Kidney (tissue), 14 donors: ENCODE results near the gene SLC25A39. TPM values are rescaled to one million over a fixed set of nuclear protein-coding genes. Genes with fewer than 3 reads are reported as not detected.

Source experiments
- DNase-seq, 5 donors: peaks; one replicate each; pipeline ENCODE4 v3.0.0-alpha.2; 2013 to 2020
- FAIRE-seq: peaks from 2 replicates; lab custom pipeline; 2012; peaks lifted over from hg19 to GRCh38; lab: Jason Lieb, UNC
- H3K27ac ChIP-seq, 2 donors: one replicate each; pipeline ENCODE4 v1.7.0; 2013; ENCODE audit warnings: low read depth in 2 of 2, low read length in 2 of 2, inconsistent platforms in 1 of 2
- H3K27me3 ChIP-seq: one replicate; pipeline ENCODE4 v1.7.1; 2013; ENCODE audit warnings: low read length, inconsistent platforms; ENCODE audit not compliant: control insufficient read depth, insufficient read depth
- H3K36me3 ChIP-seq, 3 donors: one replicate each; pipeline versions ENCODE4 v1.7.0 to v1.7.1; 2013; ENCODE audit warnings: low read length in 3 of 3, control low read depth in 1 of 3, inconsistent platforms in 1 of 3; ENCODE audit not compliant: insufficient read depth in 3 of 3, control insufficient read depth in 2 of 3
- H3K4me1 ChIP-seq, 3 donors: one replicate each; pipeline versions ENCODE4 v1.7.0 to v1.7.1; 2013; ENCODE audit warnings: low read length in 3 of 3, inconsistent platforms in 1 of 3, low read depth in 1 of 3; ENCODE audit not compliant: control insufficient read depth in 2 of 3, insufficient read depth in 2 of 3
- H3K4me3 ChIP-seq, 3 donors: one replicate each; pipeline versions ENCODE4 v1.7.0 to v1.8.1; 2013; ENCODE audit warnings: low read length in 3 of 3, control low read depth in 1 of 3, inconsistent platforms in 1 of 3
- H3K9ac ChIP-seq, 3 donors: one replicate each; pipeline versions ENCODE4 v1.7.0 to v1.7.1; 2013; ENCODE audit warnings: low read length in 3 of 3, control low read depth in 1 of 3, inconsistent platforms in 1 of 3
- H3K9me3 ChIP-seq, 3 donors: one replicate each; pipeline versions ENCODE4 v1.7.0 to v1.7.1; 2013; ENCODE audit warnings: low read length in 3 of 3, control low read depth in 1 of 3, inconsistent platforms in 1 of 3; ENCODE audit not compliant: control insufficient read depth in 2 of 3, insufficient read depth in 1 of 3
- CTCF ChIP-seq: IDR thresholded peaks from 3 replicates; pipeline ENCODE4 v1.5.1; 2012; ENCODE audit warnings: mild to moderate bottlenecking, moderate library complexity, borderline replicate concordance; ENCODE audit not compliant: insufficient read depth; ENCODE audit errors: extremely low read depth
- intact Hi-C: fragments of 100-400 bp; cut with DNase I; formaldehyde crosslinking; loops from one replicate; pipeline ENCODE4 v1.11.1; 2022
- polyA plus RNA-seq: library from polyadenylated mRNA; stranded (reverse); fragments of 350-450 nt; fragmentation: Illumina TruSeq; extraction: RNeasy Lipid Tissue Mini Kit (QIAGEN cat#74804); gene quantifications from one replicate; pipeline ENCODE4 v1.2.3, GENCODE V29; 2014; ENCODE audit warnings: low read depth, low replicate concordance; ENCODE audit not compliant: insufficient read depth
- total RNA-seq: library from RNA; stranded (reverse); fragmentation: NEBNext Ultra II Directional; extraction: Animal tissue kit (Norgen Biotek cat#: 25700); gene quantifications from one replicate; pipeline ENCODE4 v1.2.1, GENCODE V29; 2021
- donor health status: control.
- donor health status: control.
- donor health status: control.
- donor health status: control.
- donor health status: control.
- donor health status: DM: yes; HTN: yes; CAD: no.
- donor health status: Normal renal cell carcinoma (clear cell type).

SLC25A39 gene
- total and polyA plus RNA-seq, 2 donors from 2014 or later = 107 to 389 TPM

- intact Hi-C loops = no loop called here
- DNase-seq (peak in 1 of 5 donors; percentile 56), FAIRE-seq (no peak)
- no peak for TF ChIP-seq CTCF
- no peaks in the 10 kb centered on the region for H3K27me3 ChIP-seq
- no peak overlapping the region for H3K4me3 ChIP-seq
- H3K27ac ChIP-seq = no peak overlapping the region
- H3K4me1 ChIP-seq = no peaks in the 10 kb centered on the region
- H3K36me3 ChIP-seq = peaks cover 0 to 11% (median 8%) of the 10 kb centered on the region in 3 donors
- H3K9me3 ChIP-seq = no peaks in the 10 kb centered on the region
- no peak overlapping the region for H3K9ac ChIP-seq
Observed at GRCh38 chr17:44351961-44352827, 27.6 kb upstream of the SLC25A39 start.

DNA sequence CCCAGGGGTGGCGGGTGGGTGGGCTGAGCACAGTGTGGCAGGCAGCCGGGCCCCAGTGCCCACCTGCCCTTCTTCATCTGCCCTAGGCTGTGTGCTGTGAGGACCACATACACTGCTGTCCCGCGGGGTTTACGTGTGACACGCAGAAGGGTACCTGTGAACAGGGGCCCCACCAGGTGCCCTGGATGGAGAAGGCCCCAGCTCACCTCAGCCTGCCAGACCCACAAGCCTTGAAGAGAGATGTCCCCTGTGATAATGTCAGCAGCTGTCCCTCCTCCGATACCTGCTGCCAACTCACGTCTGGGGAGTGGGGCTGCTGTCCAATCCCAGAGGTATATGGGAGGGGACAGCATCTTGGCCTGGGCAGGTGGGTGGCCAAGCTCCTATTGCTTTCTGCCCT lies 26.8 kb upstream of the SLC25A39 start:
- no peaks in the 10 kb centered on the region for H3K9me3 ChIP-seq
- DNase-seq (no peak), FAIRE-seq (no peak)
- peaks cover 0 to under 1% (median 0%) of the 10 kb centered on the region in 3 donors for H3K4me1 ChIP-seq
- no peak for TF ChIP-seq CTCF
- H3K27me3 ChIP-seq = no peaks in the 10 kb centered on the region
- H3K4me3 ChIP-seq = no peak overlapping the region
- peaks cover 0 to 11% (median 8%) of the 10 kb centered on the region in 3 donors for H3K36me3 ChIP-seq
- no peak overlapping the region for H3K9ac ChIP-seq
- intact Hi-C loops = no loop called here
- no peak overlapping the region for H3K27ac ChIP-seq

GRCh38 chr17:44350733-44351226 lies 26.2 kb upstream of the SLC25A39 start:
- H3K27me3 ChIP-seq = no peaks in the 10 kb centered on the region
- H3K4me1 ChIP-seq = peaks cover 0 to 7% (median 0%) of the 10 kb centered on the region in 3 donors
- no peak for FAIRE-seq
- peak; percentile 73 to 87 (median 79) for DNase-seq
- intact Hi-C loops = no loop called here
- H3K9ac ChIP-seq = no peak overlapping the region
- no peaks in the 10 kb centered on the region for H3K9me3 ChIP-seq
- H3K4me3 ChIP-seq = no peak overlapping the region
- H3K36me3 ChIP-seq = peaks cover 0 to 11% (median 8%) of the 10 kb centered on the region in 3 donors
- TF ChIP-seq CTCF = peak; percentile 66
- no peak overlapping the region for H3K27ac ChIP-seq
